Neutrophil (primary cell): ENCODE data around the gene RIPOR2.

ENCODE experiments used
- H3K27ac ChIP-seq: fragments of 200-600 bp; sonication (generic); 2 replicates; pipeline ENCODE4 v1.5.1; 2016; ENCODE audit warnings: mild to moderate bottlenecking, moderate library complexity
- H3K27me3 ChIP-seq: fragments of 200-600 bp; sonication (generic); 2 replicates; pipeline ENCODE4 v1.6.0; 2016; ENCODE audit warnings: mild to moderate bottlenecking
- H3K36me3 ChIP-seq: fragments of 200-600 bp; sonication (generic); 2 replicates; pipeline ENCODE4 v1.5.1; 2017
- H3K4me1 ChIP-seq, 2 experiments: fragments of 200-600 bp in 1 of 2; sonication (generic) in 1 of 2; 1 replicate in 1 of 2; 2 replicates in 1 of 2; pipeline versions ENCODE4 v1.5.1 to v1.6.1; 2013 to 2016; ENCODE audit warnings: low read depth in 1 of 2, low read length in 1 of 2, mild to moderate bottlenecking in 1 of 2, moderate library complexity in 1 of 2; ENCODE audit not compliant: control insufficient read depth in 1 of 2, insufficient read depth in 1 of 2
- H3K4me3 ChIP-seq, 2 experiments: fragments of 200-600 bp in 1 of 2; sonication (generic) in 1 of 2; 1 replicate in 1 of 2; 2 replicates in 1 of 2; pipeline ENCODE4 v1.5.1; 2013 to 2016; ENCODE audit warnings: low read depth in 1 of 2, low read length in 1 of 2, mild to moderate bottlenecking in 1 of 2, moderate library complexity in 1 of 2
- H3K9me3 ChIP-seq: fragments of 200-600 bp; sonication (generic); 2 replicates; pipeline ENCODE4 v1.5.1; 2016
- CTCF ChIP-seq: fragments of 200-600 bp; sonication (generic); IDR thresholded peaks from 2 replicates; pipeline ENCODE4 v1.5.1; 2016; ENCODE audit warnings: antibody characterized with exemption

The RIPOR2 gene

DNA sequence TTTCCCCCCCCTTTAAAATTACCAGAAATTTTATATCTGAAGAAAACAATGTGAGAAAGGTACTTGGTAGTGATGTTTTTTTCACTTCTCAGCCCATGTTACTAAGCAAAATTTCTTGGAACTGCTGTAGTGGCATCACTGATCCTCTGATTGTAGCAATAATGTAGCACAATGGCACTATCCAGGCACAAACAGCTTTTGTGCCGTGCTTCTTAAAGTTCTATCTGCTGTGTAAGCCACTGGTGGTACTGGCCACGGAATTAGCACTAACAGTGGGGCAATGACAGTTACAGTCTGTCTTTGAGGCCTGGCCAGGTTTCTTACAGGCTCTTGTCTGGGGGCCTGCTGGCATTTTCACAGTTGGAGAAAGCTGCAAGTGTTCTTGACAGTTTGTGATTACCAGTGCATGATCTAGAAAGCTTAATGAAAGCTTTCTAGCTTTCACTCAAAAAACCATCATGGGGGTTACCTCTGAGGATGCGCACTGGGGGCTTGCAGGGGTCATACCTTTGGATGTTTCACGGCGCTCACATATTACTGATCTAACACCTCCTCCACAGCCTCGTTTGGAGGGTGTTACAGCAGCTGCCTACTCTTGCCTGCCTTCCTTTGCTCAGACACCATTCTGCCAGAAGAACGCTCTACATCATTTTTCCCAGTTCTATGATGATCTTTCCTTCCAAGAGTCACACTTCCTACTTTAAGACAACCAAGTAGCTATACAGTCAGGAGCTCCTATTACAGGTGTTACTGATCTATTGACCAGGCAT, 78.7 kb downstream of the RIPOR2 start:
- H3K9me3 ChIP-seq, result peaks cover 5% of the 10 kb centered on the region
- no peaks in the 10 kb centered on the region for H3K27me3 ChIP-seq
- peak overlapping the region; percentile 1 to 33 for H3K4me3 ChIP-seq
- peaks cover 98% of the 10 kb centered on the region for H3K36me3 ChIP-seq
- peak overlapping the region; percentile 97 for H3K27ac ChIP-seq
- H3K4me1 ChIP-seq, result peaks cover 58 to 67% of the 10 kb centered on the region in 2 experiments
- TF ChIP-seq CTCF, result no peak

- Histone ChIP-seq H3K27ac (peak overlapping the region; percentile 97), H3K27me3 (no peaks in the 10 kb centered on the region), H3K9me3 (peaks cover 5% of the 10 kb centered on the region), H3K4me1 (peaks cover 54 to 58% of the 10 kb centered on the region in 2 experiments), H3K36me3 (peaks cover 98% of the 10 kb centered on the region), H3K4me3 (peak overlapping the region in 1 of 2 experiments; percentile 33)
- TF ChIP-seq CTCF, result no peak
Observed at GRCh38 chr6:24856246-24856599, 79.5 kb downstream of the RIPOR2 start.

- Histone ChIP-seq H3K4me3 (no peak overlapping the region), H3K9me3 (no peaks in the 10 kb centered on the region), H3K4me1 (peaks cover 53 to 54% of the 10 kb centered on the region in 2 experiments), H3K27ac (peak overlapping the region; percentile 97), H3K36me3 (peaks cover 98% of the 10 kb centered on the region), H3K27me3 (no peaks in the 10 kb centered on the region)
- peak; percentile 82 for TF ChIP-seq CTCF
Observed at GRCh38 chr6:24855395-24856245, 80.1 kb downstream of the RIPOR2 start.

GRCh38 chr6:24854077-24854666, 81.6 kb downstream of the RIPOR2 start:
- Histone ChIP-seq H3K36me3 (peaks cover 98% of the 10 kb centered on the region), H3K27me3 (no peaks in the 10 kb centered on the region), H3K27ac (peak overlapping the region; percentile 46), H3K9me3 (no peaks in the 10 kb centered on the region), H3K4me3 (no peak overlapping the region), H3K4me1 (peaks cover 38 to 40% of the 10 kb centered on the region in 2 experiments)
- TF ChIP-seq CTCF, result no peak

DNA sequence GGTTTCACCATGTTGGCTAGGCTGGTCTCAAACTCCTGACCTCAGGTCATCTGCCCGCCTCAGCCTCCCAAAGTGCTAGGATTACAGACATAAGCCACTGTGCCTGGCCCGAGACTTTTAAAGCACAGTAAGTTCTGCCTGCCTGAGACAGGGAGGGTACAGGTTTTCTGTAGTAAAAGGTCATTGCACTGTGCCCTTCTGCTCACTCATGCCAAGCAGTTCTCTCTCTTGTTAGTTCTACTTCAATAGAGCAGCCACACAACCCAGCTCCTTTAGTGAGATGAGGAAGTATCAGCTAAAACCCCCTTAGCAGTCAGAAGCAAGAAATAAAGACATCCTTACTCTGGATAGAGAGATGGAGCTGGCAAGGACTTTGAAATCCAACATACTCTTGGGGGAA, 84.7 kb downstream of the RIPOR2 start:
- H3K4me3 ChIP-seq, result no peak overlapping the region
- H3K27ac ChIP-seq, result peak overlapping the region; percentile 46
- no peaks in the 10 kb centered on the region for H3K27me3 ChIP-seq
- H3K9me3 ChIP-seq, result peaks cover 7% of the 10 kb centered on the region
- H3K36me3 ChIP-seq, result peaks cover 100% of the 10 kb centered on the region
- no peak for TF ChIP-seq CTCF
- H3K4me1 ChIP-seq, result peaks cover 7 to 9% of the 10 kb centered on the region in 2 experiments
